GM18870 (cell line): ENCODE data around the gene HIKESHI.

ENCODE experiments used
- ATAC-seq: cut with Tn5 transposase; IDR thresholded peaks from one replicate; pipeline ENCODE4 v1.9.1; 2021; ENCODE audit warnings: moderate library complexity; ENCODE audit not compliant: unreplicated experiment

Gene HIKESHI

GRCh38 chr11:86374069-86374468 is 72.0 kb downstream of the HIKESHI start:
- ATAC-seq: no peak

GRCh38 chr11:86374586-86374985 is 72.5 kb downstream of the HIKESHI start, which contains the start of gene CCDC81:
Gene CCDC81 (plus strand): TSS chr11:86374887. CDS start chr11:86375164, 277 bp downstream.
- no peak for ATAC-seq

- ATAC-seq: no peak
Measured at GRCh38 chr11:86377972-86378371, 75.9 kb downstream of the HIKESHI start.

- no peak for ATAC-seq
Measured at GRCh38 chr11:86380295-86381059, 78.4 kb downstream of the HIKESHI start.

- no peak for ATAC-seq
Measured at GRCh38 chr11:86383041-86383955, 81.3 kb downstream of the HIKESHI start.

DNA sequence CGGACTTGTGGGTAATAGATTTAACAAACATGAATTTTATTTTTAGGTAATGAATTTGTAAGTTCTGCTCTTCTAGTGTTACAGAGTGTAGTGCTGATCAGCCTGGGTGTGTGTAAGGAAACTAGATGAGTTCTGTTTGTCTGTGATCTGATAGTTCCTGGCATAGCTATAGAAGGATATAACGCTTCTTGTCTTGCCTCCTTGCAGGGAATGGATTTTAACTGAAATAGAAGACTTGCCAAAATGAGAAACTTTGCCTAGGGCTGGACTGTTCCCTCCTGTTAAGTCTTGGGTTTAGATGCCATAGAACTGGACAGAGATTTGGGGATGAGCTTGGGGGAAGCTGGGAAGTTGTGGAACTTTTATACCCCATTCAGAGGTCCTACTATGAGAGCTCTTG is 84.2 kb downstream of the HIKESHI start:
- no peak for ATAC-seq

DNA sequence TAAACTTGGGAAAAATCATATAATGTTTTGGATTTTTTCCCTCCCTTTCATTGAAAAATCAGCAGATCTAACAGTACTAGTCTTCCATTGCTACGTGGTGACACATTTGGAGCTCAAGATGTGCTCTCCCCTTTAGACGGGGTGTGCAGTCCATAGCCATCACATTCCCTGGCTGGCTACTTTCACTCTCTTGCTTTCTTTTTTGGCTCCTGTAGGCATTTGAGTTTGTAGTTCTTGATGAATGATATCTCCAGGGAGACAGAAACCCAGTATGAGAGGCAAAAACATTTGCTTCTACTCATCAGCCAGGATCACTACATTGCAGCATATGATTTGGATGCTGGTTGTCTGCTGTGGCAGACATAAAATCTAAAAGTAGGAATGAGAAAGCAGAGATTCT is 84.7 kb downstream of the HIKESHI start:
- ATAC-seq: no peak

DNA sequence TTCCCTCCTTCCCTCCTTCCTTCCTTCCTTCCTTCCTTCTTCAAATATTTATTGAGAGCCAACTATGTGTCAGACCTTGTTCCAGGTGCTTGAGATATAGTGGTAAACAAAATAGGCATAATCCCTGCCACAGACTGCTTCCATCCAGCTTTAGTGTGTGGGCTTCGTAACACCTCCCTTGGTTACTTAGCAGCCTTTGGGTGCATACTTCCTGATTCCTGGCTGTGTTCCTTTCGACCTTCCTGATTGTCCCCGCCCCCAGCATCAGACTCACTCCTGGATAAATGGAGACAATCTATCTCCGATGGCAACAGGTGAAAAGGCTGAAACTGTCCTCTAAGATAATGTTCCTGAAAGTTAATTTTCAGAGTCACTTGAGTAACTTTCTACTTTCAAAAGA is 86.2 kb downstream of the HIKESHI start:
- ATAC-seq: no peak

DNA sequence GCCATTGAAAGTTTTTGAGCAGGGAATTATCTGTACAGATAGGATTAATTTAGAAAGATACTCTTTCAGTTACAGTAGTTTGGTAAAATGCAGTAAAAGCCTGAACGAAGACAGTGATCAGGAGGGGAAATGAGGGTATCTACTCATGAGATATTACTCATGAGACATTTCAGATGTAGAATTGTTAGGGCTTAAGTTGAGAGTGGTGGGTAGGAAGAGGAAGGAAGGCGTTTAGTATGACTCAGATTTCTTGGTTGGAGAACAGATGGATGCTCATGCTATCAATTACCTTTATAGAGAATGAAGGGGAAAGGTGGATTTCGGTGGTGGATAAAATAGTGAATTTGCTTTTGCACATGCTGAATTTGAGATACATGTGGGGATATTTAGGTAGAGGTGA is 88.4 kb downstream of the HIKESHI start:
- no peak for ATAC-seq

DNA sequence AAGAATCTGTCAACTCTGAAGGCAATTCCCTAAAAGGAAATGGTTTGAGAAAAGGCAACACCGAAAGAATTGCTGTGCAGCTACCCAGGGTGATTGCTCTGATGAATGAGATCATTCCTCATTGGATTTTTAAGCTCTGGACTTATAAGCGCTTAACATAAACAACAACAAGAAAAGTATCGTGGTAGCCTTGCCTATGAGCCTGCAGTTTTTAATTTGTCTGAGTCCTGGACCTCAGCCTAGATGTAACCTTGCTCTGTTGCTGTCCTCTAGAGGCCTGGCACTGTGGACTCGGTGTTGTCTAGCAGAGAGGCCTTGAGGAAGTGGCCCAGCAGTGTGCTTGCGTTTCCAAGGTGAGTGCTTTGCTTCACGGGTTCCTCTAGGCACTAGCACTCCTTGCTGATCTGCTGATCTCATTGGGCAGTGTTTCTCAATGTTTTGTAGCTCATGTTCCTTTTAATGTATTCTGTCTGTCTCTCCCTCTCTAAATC is 93.1 kb downstream of the HIKESHI start:
- ATAC-seq: no peak
